Measurements from ENCODE around the gene ELP1.
"Not testable (repeated sequence)": the region's sequence is repeated elsewhere in the genome, so short reads cannot be mapped to it uniquely, and the experiment has no call there.

ELP1 gene

GRCh38 chr9:108845947-108846346, 88.0 kb downstream of the ELP1 start:
- no peak for TF ChIP-seq CTCF (conservative IDR thresholded peaks at IDR 0.05)
- no peak overlapping the region for H3K27ac ChIP-seq

GRCh38 chr9:108845507-108845906, 88.4 kb downstream of the ELP1 start:
- no peak overlapping the region for H3K27ac ChIP-seq
- no peak for TF ChIP-seq CTCF (conservative IDR thresholded peaks at IDR 0.05)

- no peak overlapping the region for H3K27ac ChIP-seq
- no peak for TF ChIP-seq CTCF (conservative IDR thresholded peaks at IDR 0.05)
Observed at GRCh38 chr9:108844856-108845255, 89.1 kb downstream of the ELP1 start.

- no peak for TF ChIP-seq CTCF (conservative IDR thresholded peaks at IDR 0.05)
- H3K27ac ChIP-seq, result no peak overlapping the region
Observed at GRCh38 chr9:108844391-108844790, 89.5 kb downstream of the ELP1 start.

GRCh38 chr9:108842610-108843295, 91.2 kb downstream of the ELP1 start:
- no peak overlapping the region for H3K27ac ChIP-seq

GRCh38 chr9:108839561-108839960, 94.4 kb downstream of the ELP1 start:
- not testable (repeated sequence) for H3K27ac ChIP-seq

More at GRCh38 chr9:108842610-108843295, 91.2 kb downstream of the ELP1 start:
- no peak for TF ChIP-seq CTCF (conservative IDR thresholded peaks at IDR 0.05)

GRCh38 chr9:108838017-108838416, 95.9 kb downstream of the ELP1 start:
- no peak overlapping the region for H3K27ac ChIP-seq
- no peak for TF ChIP-seq CTCF (conservative IDR thresholded peaks at IDR 0.05)

- H3K27ac ChIP-seq, result no peak overlapping the region
- TF ChIP-seq CTCF (conservative IDR thresholded peaks at IDR 0.05), result no peak
Observed at GRCh38 chr9:108837530-108837929, 96.4 kb downstream of the ELP1 start.
